GM23338 (cell line): ENCODE measurements around the gene FHOD1.
A peak's percentile ranks its signal among the peaks of the same experiment; 100 is the strongest.

Experiments used
- CREB1 ChIP-seq: fragments of 250-450 bp; sonication (Bioruptor Pico); IDR thresholded peaks from 2 replicates; pipeline ENCODE4 v1.5.0; 2020; ENCODE audit warnings: low read depth, mild to moderate bottlenecking, moderate library complexity
- CTCF ChIP-seq, 2 experiments: fragments of 200-600 bp in 1 of 2; sonication (generic) in 1 of 2; conservative IDR thresholded peaks; 2 replicates each; pipeline versions ENCODE4 v1.5.1 to v1.6.1; 2016 to 2017; ENCODE audit warnings: antibody characterized with exemption in 2 of 2, low read depth in 2 of 2, mild to moderate bottlenecking in 2 of 2, moderate library complexity in 1 of 2
- EZH2 ChIP-seq: fragments of 200-600 bp; sonication (generic); IDR thresholded peaks from one replicate; pipeline ENCODE4 v1.8.0; 2017; ENCODE audit warnings: antibody characterized with exemption, mild to moderate bottlenecking, low read depth; ENCODE audit not compliant: unreplicated experiment
- EZH2phosphoT487 ChIP-seq: fragments of 200-600 bp; sonication (generic); IDR thresholded peaks from one replicate; pipeline ENCODE4 v1.8.1; 2018; ENCODE audit warnings: antibody characterized with exemption; ENCODE audit not compliant: unreplicated experiment
- JUNB ChIP-seq: IDR thresholded peaks from one replicate; pipeline ENCODE4 v1.6.1; 2016; ENCODE audit warnings: antibody characterized with exemption; ENCODE audit not compliant: unreplicated experiment
- NANOG ChIP-seq: IDR thresholded peaks from 2 replicates; pipeline ENCODE4 v1.6.1; 2016; ENCODE audit warnings: antibody characterized with exemption, borderline replicate concordance
- POLR2AphosphoS5 ChIP-seq: IDR thresholded peaks from 2 replicates; pipeline ENCODE4 v1.6.1; 2016; ENCODE audit warnings: antibody characterized with exemption, low read depth
- REST ChIP-seq: IDR thresholded peaks from one replicate; pipeline ENCODE4 v1.6.1; 2018; ENCODE audit warnings: antibody characterized with exemption; ENCODE audit not compliant: unreplicated experiment
- STAT1 ChIP-seq: IDR thresholded peaks from one replicate; pipeline ENCODE4 v1.6.1; 2016; ENCODE audit warnings: antibody characterized with exemption; ENCODE audit not compliant: unreplicated experiment
- ZNF114 ChIP-seq: fragments of 250-450 bp; sonication (Bioruptor Pico); IDR thresholded peaks from 2 replicates; pipeline ENCODE4 v1.5.0; 2020; ENCODE audit warnings: mild to moderate bottlenecking, moderate library complexity
- ZNF331 ChIP-seq: fragments of 250-450 bp; sonication (Bioruptor Pico); IDR thresholded peaks from 2 replicates; pipeline ENCODE4 v1.5.0; 2020; ENCODE audit warnings: low read depth, mild to moderate bottlenecking, moderate library complexity
- ZNF462 ChIP-seq: fragments of 250-450 bp; sonication (Bioruptor Pico); IDR thresholded peaks from 2 replicates; pipeline ENCODE4 v1.5.0; 2020; ENCODE audit warnings: mild to moderate bottlenecking, moderate library complexity

- TF ChIP-seq CTCF (conservative IDR thresholded peaks at IDR 0.05; ENCODE audit: low read depth in 2 of 2) (peak; percentile 22 to 62; a peak in 2 of 4 replicates), EZH2 (no peak), EZH2phosphoT487 (no peak), JUNB (no peak), REST (no peak), POLR2AphosphoS5 (no peak), STAT1 (no peak), CREB1 (CRISPR knock-in tag) (no peak), ZNF462 (CRISPR knock-in tag) (no peak), ZNF331 (CRISPR knock-in tag) (no peak), NANOG (no peak), ZNF114 (no peak)
Observed at GRCh38 chr16:67179421-67180080, 67.7 kb downstream of the FHOD1 start.
